Mucosa of rectum (tissue), 2 donors: Measurements from ENCODE around the gene SYT8.

ENCODE experiments used
- H3K27ac ChIP-seq, 2 donors: one replicate each; pipeline ENCODE4 v1.7.0; 2013; ENCODE audit warnings: inconsistent platforms in 2 of 2, low read depth in 2 of 2, low read length in 2 of 2
- H3K27me3 ChIP-seq, 2 donors: one replicate each; pipeline ENCODE4 v1.7.0; 2013; ENCODE audit warnings: low read length in 2 of 2; ENCODE audit not compliant: control insufficient read depth in 2 of 2, insufficient read depth in 2 of 2
- H3K36me3 ChIP-seq, 2 donors: one replicate each; pipeline ENCODE4 v1.7.0; 2013; ENCODE audit warnings: low read length in 2 of 2; ENCODE audit not compliant: control insufficient read depth in 2 of 2, insufficient read depth in 2 of 2
- H3K4me1 ChIP-seq, 2 donors: one replicate each; pipeline ENCODE4 v1.7.0; 2013; ENCODE audit warnings: low read length in 2 of 2, mild to moderate bottlenecking in 1 of 2; ENCODE audit not compliant: control insufficient read depth in 2 of 2, insufficient read depth in 2 of 2
- H3K4me3 ChIP-seq, 2 donors: one replicate each; pipeline ENCODE4 v1.7.0; 2013; ENCODE audit warnings: low read length in 2 of 2
- H3K9ac ChIP-seq, 2 donors: one replicate each; pipeline ENCODE4 v1.7.0; 2013; ENCODE audit warnings: low read length in 2 of 2, low read depth in 1 of 2, mild to moderate bottlenecking in 1 of 2
- H3K9me3 ChIP-seq, 2 donors: one replicate each; pipeline ENCODE4 v1.7.0; 2013; ENCODE audit warnings: low read length in 2 of 2; ENCODE audit not compliant: control insufficient read depth in 2 of 2
- donor health status: healthy.
- donor health status: Normal muscosa, but diverticular disease.

Gene SYT8

DNA sequence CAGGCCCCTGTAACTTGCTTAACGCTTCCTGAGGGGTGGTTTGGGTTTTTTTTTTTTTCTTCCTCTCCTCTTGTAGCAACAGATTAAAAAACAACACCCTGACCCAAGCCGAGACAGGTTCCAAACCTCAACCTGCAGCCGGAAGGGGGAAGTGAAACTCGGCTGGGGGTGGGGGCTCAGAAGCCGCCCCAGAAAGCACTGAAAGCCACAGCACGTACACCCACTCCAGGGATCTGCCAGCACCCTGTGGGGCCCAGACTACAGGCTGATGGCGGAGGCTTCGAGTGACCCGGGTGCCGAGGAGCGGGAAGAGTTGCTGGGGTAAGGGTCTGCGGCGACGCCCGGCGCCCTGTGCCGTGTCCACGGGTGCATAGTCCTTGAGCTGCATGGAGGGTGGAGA lies 18.1 kb downstream of the SYT8 start, which contains the start of gene LSP1:
LSP1 (plus strand) TSS at position 208 of the 400 bp plus-strand sequence; CDS start at position 269, 61 bp downstream.
- Histone ChIP-seq H3K9ac (peak within 1 kb of the TSS; percentile 57 to 63), H3K4me1 (peaks cover 9 to 29% of the 10 kb centered on the region in 2 donors), H3K27ac (peak within 1 kb of the TSS; percentile 42 to 84), H3K27me3 (no peaks in the 10 kb centered on the region), H3K36me3 (no peaks in the 10 kb centered on the region), H3K9me3 (no peaks in the 10 kb centered on the region), H3K4me3 (peak within 1 kb of the TSS; percentile 55 to 72)

- Histone ChIP-seq H3K9me3 (no peaks in the 10 kb centered on the region), H3K9ac (peak overlapping the region; percentile 57 to 63), H3K4me3 (peak overlapping the region; percentile 55 to 72), H3K27me3 (no peaks in the 10 kb centered on the region), H3K36me3 (no peaks in the 10 kb centered on the region), H3K27ac (peak overlapping the region; percentile 42 to 84), H3K4me1 (peaks cover 9 to 29% of the 10 kb centered on the region in 2 donors)
Observed at GRCh38 chr11:1853376-1854131, 18.8 kb downstream of the SYT8 start.

- Histone ChIP-seq H3K9ac (peak overlapping the region; percentile 34 to 52), H3K4me3 (peak overlapping the region; percentile 55 to 72), H3K27ac (peak overlapping the region in 1 of 2 donors; percentile 84), H3K9me3 (no peaks in the 10 kb centered on the region), H3K36me3 (no peaks in the 10 kb centered on the region), H3K4me1 (peaks cover 9 to 27% of the 10 kb centered on the region in 2 donors), H3K27me3 (no peaks in the 10 kb centered on the region)
Observed at GRCh38 chr11:1854132-1854948, 19.6 kb downstream of the SYT8 start.

DNA sequence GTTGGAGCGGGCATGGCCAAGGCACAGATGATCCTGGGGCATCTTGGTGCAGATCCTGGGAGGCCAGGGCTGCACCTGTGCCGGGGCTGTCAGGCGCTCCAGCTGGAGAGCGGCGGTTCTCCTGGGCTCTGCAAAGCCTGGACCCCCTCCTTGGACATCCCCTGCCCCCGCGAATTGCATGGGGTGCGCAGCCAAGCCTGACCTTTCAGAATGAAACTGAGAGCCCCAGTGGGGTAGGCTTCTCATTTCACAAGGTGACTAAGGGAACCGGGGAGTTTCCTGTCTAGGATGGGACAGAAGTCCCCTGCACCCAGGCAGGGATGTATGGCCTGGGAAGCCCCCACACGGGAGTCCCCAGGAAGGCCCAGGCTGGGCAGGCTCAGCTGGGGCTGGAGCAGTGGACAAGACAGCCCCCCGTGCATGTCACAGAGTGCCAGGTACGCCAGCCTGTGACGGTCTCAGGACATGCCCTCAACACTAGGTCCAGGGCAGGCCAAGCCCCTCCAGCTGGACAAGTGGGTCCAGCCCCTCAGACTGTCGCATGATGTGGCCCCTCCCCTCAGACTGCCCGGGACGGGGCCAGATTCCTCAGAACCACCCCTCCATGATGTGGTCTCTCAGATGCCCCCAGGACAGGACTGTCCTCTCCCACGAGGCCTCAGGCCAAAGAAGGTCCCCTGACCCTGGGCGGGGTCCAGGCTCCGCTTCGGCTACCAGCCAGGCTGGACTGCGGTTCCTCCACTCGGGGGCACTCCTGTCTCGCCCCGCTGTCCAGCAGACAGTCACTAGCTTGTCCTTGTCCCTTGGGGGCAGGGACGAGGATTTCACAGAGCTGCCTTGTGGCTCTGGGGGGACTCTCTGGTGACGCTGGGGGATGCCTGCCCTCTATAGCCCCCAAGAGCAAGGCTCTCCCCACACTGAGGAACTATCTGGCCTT lies 20.4 kb downstream of the SYT8 start:
- peaks cover 3 to 19% of the 10 kb centered on the region in 2 donors for H3K4me1 ChIP-seq
- peak overlapping the region in 1 of 2 donors; percentile 37 for H3K4me3 ChIP-seq
- H3K9me3 ChIP-seq, result no peaks in the 10 kb centered on the region
- no peaks in the 10 kb centered on the region for H3K36me3 ChIP-seq
- no peak overlapping the region for H3K9ac ChIP-seq
- no peak overlapping the region for H3K27ac ChIP-seq
- no peaks in the 10 kb centered on the region for H3K27me3 ChIP-seq

- Histone ChIP-seq H3K4me1 (peaks cover 3 to 19% of the 10 kb centered on the region in 2 donors), H3K36me3 (no peaks in the 10 kb centered on the region), H3K9me3 (no peaks in the 10 kb centered on the region), H3K27me3 (no peaks in the 10 kb centered on the region), H3K4me3 (no peak overlapping the region), H3K27ac (no peak overlapping the region), H3K9ac (no peak overlapping the region)
Observed at GRCh38 chr11:1855886-1856265, 21.1 kb downstream of the SYT8 start.

DNA sequence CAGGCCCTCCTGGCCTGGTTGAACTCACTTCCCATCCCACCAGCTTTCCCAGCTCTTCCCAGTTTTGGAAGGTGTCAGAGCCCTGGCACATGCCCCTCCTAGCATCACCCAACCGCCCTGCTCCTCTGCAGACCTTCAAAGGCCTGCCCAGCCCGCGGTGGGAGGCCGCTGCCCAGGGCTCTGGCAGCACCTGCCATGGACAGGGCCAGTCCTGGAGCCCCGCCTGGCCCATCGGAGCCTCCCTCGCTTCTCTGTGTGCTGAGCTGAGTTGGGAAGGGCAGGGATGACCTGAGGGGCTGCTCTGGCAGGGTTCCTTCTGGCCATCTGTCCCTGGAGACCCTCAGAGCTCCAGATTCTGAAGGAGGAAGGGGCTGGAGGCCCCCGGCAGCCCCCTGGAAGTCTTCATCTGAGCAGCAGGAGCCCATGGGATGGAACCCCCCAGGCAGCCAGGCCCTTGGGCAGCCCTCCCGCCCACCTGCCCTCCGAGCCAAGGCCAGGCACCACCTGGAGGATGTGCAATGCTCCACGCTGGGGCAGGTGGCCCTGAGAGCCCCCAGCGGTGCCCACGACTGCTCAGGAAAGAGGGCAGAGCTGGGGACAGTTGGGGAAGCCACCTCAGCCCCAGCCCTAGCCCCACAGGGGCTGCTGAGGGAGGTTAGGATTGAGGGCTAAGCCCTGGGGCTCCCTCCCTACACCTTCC lies 21.7 kb downstream of the SYT8 start:
- Histone ChIP-seq H3K9me3 (no peaks in the 10 kb centered on the region), H3K36me3 (no peaks in the 10 kb centered on the region), H3K9ac (no peak overlapping the region), H3K4me1 (peaks cover 3 to 18% of the 10 kb centered on the region in 2 donors), H3K27me3 (no peaks in the 10 kb centered on the region), H3K4me3 (no peak overlapping the region), H3K27ac (no peak overlapping the region)

DNA sequence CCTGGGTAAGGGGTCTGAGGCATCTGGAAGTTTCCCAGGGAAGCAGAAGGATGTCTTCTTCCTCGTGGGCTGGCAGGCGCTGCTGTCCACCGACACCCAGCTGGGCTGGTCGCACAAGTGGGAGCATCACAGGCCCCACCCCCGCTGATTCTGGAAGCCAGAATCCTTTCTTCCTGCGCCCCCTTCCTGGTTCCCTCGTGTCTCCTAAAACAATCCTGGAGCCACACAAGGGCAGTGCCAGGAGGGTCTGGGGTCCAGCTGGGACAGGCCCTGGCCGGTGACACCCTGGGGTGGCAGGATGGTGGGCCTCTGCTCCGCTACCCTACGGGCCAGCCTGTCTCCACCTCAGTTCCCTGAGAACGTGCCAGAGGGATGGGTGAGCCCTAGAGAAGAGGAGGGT lies 22.3 kb downstream of the SYT8 start:
- Histone ChIP-seq H3K27me3 (no peaks in the 10 kb centered on the region), H3K36me3 (no peaks in the 10 kb centered on the region), H3K4me1 (peaks cover 3 to 12% of the 10 kb centered on the region in 2 donors), H3K9me3 (no peaks in the 10 kb centered on the region), H3K27ac (no peak overlapping the region), H3K4me3 (no peak overlapping the region), H3K9ac (no peak overlapping the region)

- Histone ChIP-seq H3K27ac (no peak overlapping the region), H3K9ac (no peak overlapping the region)
Observed at GRCh38 chr11:1858154-1858553, 23.4 kb downstream of the SYT8 start.

GRCh38 chr11:1858576-1858975 lies 23.8 kb downstream of the SYT8 start:
- Histone ChIP-seq H3K9ac (no peak overlapping the region), H3K27ac (no peak overlapping the region), H3K27me3 (no peaks in the 10 kb centered on the region), H3K4me3 (no peak overlapping the region), H3K36me3 (no peaks in the 10 kb centered on the region), H3K9me3 (no peaks in the 10 kb centered on the region), H3K4me1 (peaks cover 6 to 13% of the 10 kb centered on the region in 2 donors)

More at GRCh38 chr11:1858154-1858553, 23.4 kb downstream of the SYT8 start:
- Histone ChIP-seq H3K4me1 (peaks cover 2 to 10% of the 10 kb centered on the region in 2 donors), H3K27me3 (no peaks in the 10 kb centered on the region), H3K4me3 (no peak overlapping the region), H3K36me3 (no peaks in the 10 kb centered on the region), H3K9me3 (no peaks in the 10 kb centered on the region)
